Omental fat pad (tissue), 4 donors: ENCODE results near the gene MRPL51. TPM values are rescaled to one million over a fixed set of nuclear protein-coding genes. Genes with fewer than 3 reads are reported as not detected.

Experiments used
- ATAC-seq: fragments of 150-250 bp; one replicate; pipeline ENCODE4 v1.9.1; 2016; ENCODE audit warnings: mild to moderate bottlenecking, moderate library complexity; ENCODE audit not compliant: low FRiP score
- DNase-seq: peaks from one replicate; pipeline ENCODE4 v3.0.0-alpha.2; 2019; ENCODE audit warnings: low spot score
- CTCF ChIP-seq, 3 donors: fragments of 450-650 bp; IDR thresholded peaks; one replicate each; pipeline ENCODE4 v1.5.1; 2016 to 2017; ENCODE audit warnings: antibody characterized with exemption in 3 of 3, mild to moderate bottlenecking in 3 of 3, moderate library complexity in 2 of 3
- total RNA-seq, 4 donors: library from RNA; depleted of rRNA; stranded (reverse); fragments of >200 nt; gene quantifications; one replicate each; pipeline ENCODE4 v1.1.0, GENCODE V29; 2016

MRPL51 gene
- total RNA-seq, 4 donors from 2014 or later, result 44.1 to 118 (median 67.8) TPM

GRCh38 chr12:6444704-6445688 is 48.1 kb downstream of the MRPL51 start, which contains the start of gene CD27:
Gene CD27, plus strand, starts transcription at chr12:6444955. Its CDS starts 141 bp downstream, at chr12:6445096.
- DNase-seq, result no peak
- no peak for ATAC-seq
- no peak for TF ChIP-seq CTCF (IDR thresholded peaks at IDR 0.05)

- no peak for DNase-seq
- no peak for ATAC-seq
- TF ChIP-seq CTCF (IDR thresholded peaks at IDR 0.05), result no peak
Measured at GRCh38 chr12:6444031-6444430, 49.0 kb downstream of the MRPL51 start.

GRCh38 chr12:6443361-6443983 is 49.6 kb downstream of the MRPL51 start:
- no peak for TF ChIP-seq CTCF (IDR thresholded peaks at IDR 0.05)
- DNase-seq (no peak), ATAC-seq (no peak)

- ATAC-seq (no peak), DNase-seq (no peak)
- no peak for TF ChIP-seq CTCF (IDR thresholded peaks at IDR 0.05)
Measured at GRCh38 chr12:6442836-6443235, 50.2 kb downstream of the MRPL51 start.

Other genes with a start within 250 kb of the MRPL51 start
- 10 to 100 TPM; 10.1 to 77.1 (median 13.8) TPM for gene PLEKHG6, start 182.6 kb downstream of the MRPL51 start, total RNA-seq
- 100 to 1,000 TPM; 279 to 689 (median 317) TPM for gene TNFRSF1A, start 151.2 kb downstream of the MRPL51 start, total RNA-seq
- gene SCNN1A, start 117.7 kb downstream of the MRPL51 start, total RNA-seq, result 10 to 100 TPM in 3 of 4 donors, 1 to 10 TPM in 1; 1.9 to 29.0 (median 15.7) TPM
- 100 to 1,000 TPM in 3 of 4 donors, 10 to 100 TPM in 1; 99.9 to 171 (median 142) TPM for gene LTBR, start 109.1 kb downstream of the MRPL51 start, total RNA-seq
- under 1 TPM in 3 of 4 donors, not detected in 1; 0.50 to 0.96 (median 0.65) TPM for gene CD27, start 48.3 kb downstream of the MRPL51 start, total RNA-seq
- 10 to 100 TPM; 16.3 to 26.0 (median 18.5) TPM for gene TAPBPL, start 41.2 kb downstream of the MRPL51 start, total RNA-seq
- gene VAMP1, start 22.6 kb downstream of the MRPL51 start, total RNA-seq, result 1 to 10 TPM; 4.2 to 9.6 (median 6.2) TPM
- gene NCAPD2, start 840 bp upstream of the MRPL51 start, total RNA-seq, result 10 to 100 TPM; 10.6 to 36.3 (median 20.7) TPM
- gene GAPDH, start 41.3 kb upstream of the MRPL51 start, total RNA-seq, result 1,000 to 10,000 TPM; 1,060 to 2,185 (median 1,462) TPM
- gene IFFO1, start 62.8 kb upstream of the MRPL51 start, total RNA-seq, result 10 to 100 TPM; 15.5 to 50.0 (median 18.4) TPM
- gene NOP2, start 75.0 kb upstream of the MRPL51 start, total RNA-seq, result 100 to 1,000 TPM in 1 of 4 donors, 10 to 100 TPM in 3; 26.2 to 153 (median 45.0) TPM
- 100 to 1,000 TPM; 171 to 213 (median 194) TPM for gene CHD4, start 114.1 kb upstream of the MRPL51 start, total RNA-seq
- gene LPAR5, start 142.7 kb upstream of the MRPL51 start, total RNA-seq, result 1 to 10 TPM; 2.2 to 6.3 (median 2.4) TPM
- gene ACRBP, start 154.2 kb upstream of the MRPL51 start, total RNA-seq, result 1 to 10 TPM; 1.9 to 3.8 (median 3.2) TPM
- gene ING4, start 169.9 kb upstream of the MRPL51 start, total RNA-seq, result 10 to 100 TPM in 3 of 4 donors, 1 to 10 TPM in 1; 9.7 to 48.7 (median 24.8) TPM
- gene ZNF384, start 196.1 kb upstream of the MRPL51 start, total RNA-seq, result 10 to 100 TPM; 28.1 to 36.7 (median 34.6) TPM
- gene PIANP, start 207.6 kb upstream of the MRPL51 start, total RNA-seq, result not detected
- gene COPS7A, start 230.8 kb upstream of the MRPL51 start, total RNA-seq, result 10 to 100 TPM; 51.2 to 64.0 (median 62.7) TPM